Hepatocyte (in vitro differentiated cells): ENCODE measurements around the gene SLC35E2B.

ENCODE experiments used
- CTCF ChIP-seq: fragments of 200-600 bp; sonication (generic); IDR thresholded peaks from 2 replicates; pipeline ENCODE4 v1.5.1; 2016; ENCODE audit warnings: antibody characterized with exemption, mild to moderate bottlenecking; ENCODE audit not compliant: poor library complexity
- EZH2phosphoT487 ChIP-seq: fragments of 200-600 bp; sonication (generic); IDR thresholded peaks from one replicate; pipeline ENCODE4 v1.6.1; 2018; ENCODE audit warnings: antibody characterized with exemption, mild to moderate bottlenecking, low read depth, moderate library complexity; ENCODE audit not compliant: unreplicated experiment, severe bottlenecking

DNA sequence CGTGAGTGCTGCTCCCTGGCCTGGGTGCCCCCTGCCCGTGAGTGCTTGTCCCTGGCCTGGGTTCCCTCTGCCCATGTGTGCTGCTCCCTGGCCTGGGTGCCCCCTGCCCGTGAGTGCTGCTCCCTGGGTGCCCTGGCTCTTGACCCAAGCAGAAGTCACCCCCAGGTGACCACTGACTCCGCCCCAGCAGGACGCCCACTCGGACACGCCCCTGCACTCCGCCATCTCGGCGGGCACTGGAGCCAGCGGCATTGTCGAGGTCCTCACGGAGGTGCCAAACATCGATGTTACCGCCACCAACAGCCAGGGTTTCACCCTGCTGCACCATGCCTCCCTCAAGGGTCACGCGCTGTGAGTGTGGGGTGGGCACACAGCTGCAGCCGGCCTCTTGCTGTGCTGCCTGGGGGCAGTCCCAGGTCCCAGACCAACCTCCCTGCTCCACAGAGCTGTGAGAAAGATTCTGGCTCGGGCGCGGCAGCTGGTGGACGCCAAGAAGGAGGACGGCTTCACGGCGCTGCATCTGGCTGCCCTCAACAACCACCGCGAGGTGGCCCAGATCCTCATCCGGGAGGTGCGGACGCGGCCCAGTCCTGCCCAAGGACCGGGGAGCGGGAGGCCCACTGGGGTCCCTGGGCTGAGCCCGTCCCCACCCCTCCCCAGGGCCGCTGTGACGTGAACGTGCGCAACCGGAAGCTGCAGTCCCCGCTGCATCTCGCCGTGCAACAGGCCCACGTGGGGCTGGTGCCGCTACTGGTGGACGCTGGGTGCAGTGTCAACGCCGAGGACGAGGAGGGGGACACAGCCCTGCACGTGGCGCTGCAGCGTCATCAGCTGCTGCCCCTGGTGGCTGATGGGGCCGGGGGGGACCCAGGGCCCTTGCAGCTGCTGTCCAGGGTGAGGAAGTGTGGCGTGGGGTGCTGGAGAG, 64.5 kb downstream of the SLC35E2B start:
- TF ChIP-seq EZH2phosphoT487 (no peak), CTCF (no peak)
